HG02642 (cell line): Measurements from ENCODE around the gene ENTREP3.
"Not testable (repeated sequence)": the region's sequence is repeated elsewhere in the genome, so short reads cannot be mapped to it uniquely, and the experiment has no call there.

Experiments used
- ATAC-seq: cut with Tn5 transposase; IDR thresholded peaks from one replicate; pipeline ENCODE4 v1.9.1; 2021; ENCODE audit warnings: mild to moderate bottlenecking; ENCODE audit not compliant: unreplicated experiment, poor library complexity

The ENTREP3 gene

DNA sequence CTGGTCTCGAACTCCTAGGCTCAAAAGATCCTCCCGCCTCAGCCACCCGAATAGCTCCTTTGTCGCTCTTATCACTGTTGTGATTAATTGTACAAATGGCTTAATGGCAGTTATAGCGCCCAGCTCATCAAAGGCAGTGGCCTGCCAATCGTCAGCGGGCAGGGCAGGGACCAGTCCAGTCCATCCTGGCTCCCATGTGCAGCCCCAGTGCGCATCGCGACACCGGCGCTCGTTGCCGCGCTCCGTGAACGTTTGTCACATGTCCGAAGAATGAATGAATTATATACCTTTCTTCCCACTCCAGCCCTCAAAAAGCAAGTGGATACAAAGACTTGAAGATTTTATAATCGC lies 28.4 kb downstream of the ENTREP3 start:
- ATAC-seq, result no peak

DNA sequence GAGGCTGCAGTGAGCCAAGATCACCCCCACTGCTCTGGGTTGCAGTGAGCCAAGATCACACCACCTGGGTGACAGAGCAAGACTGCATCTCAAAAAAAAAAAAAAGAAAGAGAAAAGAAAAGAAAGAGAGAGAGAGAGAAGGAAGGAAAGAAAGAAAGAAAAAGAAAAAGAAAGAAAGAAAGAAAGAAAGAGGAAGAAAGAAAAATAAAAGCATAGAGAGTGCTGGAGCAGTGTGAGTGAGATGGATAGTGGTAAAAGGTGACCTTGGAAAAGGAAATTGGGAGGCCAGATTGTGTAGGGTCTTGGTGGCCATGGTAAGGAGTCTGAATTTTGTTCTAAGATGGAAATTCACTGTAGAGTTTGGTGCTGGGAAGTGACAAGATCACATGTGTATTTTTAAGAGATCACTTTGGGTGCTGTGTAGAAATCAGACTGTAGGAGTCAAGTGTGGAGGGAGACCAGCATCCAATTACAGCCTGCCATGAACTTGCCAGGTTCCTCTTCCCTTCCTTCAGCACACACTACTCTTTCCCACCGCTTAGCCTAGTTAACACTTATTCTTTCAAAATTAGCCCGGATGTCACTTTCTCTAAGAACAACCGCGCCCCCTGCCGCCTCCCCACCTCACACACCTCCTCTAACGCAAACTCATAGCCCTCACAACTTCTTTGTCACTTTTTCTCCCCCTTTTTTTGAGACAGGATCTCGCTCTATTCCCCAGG lies 28.9 kb downstream of the ENTREP3 start:
- no peak for ATAC-seq

DNA sequence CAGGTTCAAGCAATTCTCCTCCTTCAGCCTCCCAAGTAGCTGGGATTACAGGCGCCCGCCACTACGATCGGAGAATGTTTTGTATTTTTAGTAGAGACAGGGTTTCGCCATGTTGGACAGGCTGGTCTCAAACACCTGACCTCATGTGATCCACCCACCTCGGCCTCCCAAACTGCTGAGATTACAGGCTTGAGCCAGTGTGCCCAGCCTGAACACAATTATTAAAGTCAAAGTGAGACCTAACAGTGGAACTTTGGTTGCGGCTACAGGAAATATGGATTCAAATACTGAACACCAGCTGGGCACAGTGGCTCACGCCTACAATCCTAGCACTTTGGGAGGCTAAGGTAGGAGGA lies 29.9 kb downstream of the ENTREP3 start:
- ATAC-seq, result not testable (repeated sequence)

DNA sequence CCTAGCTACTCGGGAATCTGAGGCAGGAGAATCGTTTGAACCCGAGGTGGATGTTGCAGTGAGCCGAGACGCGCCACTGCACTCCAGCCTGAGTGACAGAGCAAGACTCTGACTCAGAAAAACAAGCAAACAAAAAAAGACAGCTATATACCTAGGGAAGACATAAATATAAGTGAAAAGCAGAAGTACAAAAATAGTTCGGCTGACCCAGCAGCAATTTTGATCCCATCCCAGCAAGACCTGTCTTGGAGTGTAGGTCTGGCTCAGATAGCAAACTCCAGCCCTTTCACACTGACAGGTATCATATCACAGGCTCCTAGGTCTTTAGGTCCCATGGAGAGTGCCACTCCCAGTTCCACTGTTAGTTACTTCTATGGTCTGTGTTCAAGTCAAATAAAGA lies 32.2 kb downstream of the ENTREP3 start:
- no peak for ATAC-seq

DNA sequence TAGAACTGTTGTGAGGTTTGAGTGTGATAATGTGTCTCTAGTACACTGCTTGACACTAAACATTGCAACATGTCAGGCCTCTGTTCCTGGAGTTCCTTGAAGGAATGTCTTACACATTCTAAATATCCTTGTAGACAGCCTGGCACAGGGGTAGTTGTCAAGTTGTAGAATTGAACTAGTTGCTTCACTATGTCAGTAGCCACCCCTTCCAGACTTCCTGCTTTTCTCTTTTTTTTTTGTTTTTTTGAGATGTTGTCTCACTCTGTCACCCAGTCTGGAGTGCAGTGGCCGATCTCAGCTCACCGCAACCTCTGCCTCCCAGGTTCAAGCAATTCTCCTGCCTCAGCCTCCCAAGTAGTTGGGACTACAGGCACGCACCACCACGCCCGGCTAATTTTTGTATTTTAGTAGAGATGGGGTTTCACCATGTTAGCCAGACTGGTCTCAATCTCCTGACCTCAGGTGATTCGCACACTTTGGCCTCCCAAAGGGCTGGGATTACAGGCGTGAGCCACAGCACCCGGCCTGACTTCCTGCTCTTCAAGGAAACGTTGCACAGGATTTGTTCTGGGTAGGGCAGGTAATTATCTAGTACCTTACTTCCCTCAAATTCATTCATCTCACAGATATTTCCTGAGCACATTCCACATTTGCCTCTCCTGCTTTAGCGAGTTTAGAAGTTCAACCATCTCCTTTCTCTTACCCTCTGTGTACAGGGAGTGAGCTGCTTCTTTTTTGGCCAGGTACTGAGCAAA lies 34.9 kb downstream of the ENTREP3 start:
- ATAC-seq, result not testable (repeated sequence)

DNA sequence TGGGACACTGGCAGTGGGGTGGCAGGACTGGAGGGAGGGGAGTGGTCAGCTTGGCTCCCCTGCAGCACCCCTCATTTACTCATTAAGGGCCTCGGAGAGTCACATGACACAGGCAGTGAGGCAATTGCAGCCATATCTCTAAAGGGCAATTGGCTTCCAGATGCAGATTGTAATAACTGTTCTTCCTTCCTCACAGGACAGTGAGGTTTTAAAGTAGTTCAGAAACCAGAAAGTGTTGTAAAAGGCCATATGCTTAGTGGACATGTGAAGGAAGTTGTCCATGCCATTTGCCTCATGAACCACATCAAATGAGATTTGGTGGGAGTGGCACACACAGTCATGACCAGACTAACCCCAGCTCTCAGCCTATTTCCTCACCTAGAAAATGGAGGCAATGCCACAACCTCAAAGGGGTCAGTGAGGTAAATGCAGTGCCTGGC lies 35.7 kb downstream of the ENTREP3 start:
- ATAC-seq, result no peak

DNA sequence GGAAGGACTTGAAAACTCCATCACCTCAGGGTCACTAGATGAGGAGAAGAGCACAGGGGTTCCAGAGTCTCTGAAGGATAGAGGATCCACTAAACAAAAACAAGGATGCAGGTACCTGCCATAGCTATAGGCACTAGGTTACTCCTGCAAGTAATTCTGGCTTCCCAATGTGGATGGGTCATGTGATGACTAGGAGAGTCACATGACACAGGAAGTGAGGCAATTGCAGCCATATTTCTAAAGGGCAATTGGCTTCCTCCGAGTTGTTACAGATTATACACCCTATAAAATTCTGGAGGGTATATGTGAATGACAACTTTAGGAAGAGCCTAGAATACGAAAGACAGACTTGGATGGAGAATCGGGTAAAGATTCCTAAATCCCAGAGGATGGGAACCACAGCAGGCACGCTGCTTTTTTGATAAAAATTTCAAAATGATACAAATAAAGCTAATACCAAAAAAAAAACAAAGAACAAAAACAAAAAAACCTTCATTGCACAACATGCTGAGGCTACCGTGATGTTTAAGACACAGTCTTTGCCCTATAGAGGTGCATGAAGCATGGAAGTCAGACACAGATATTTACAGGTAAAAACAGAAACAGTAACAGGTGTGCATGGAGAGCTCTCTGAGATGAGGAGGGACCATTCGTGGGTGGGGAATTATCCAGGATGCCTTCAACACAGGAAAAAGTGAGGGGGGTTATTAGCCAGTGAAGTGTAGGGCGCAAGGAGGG lies 36.3 kb downstream of the ENTREP3 start:
- no peak for ATAC-seq

DNA sequence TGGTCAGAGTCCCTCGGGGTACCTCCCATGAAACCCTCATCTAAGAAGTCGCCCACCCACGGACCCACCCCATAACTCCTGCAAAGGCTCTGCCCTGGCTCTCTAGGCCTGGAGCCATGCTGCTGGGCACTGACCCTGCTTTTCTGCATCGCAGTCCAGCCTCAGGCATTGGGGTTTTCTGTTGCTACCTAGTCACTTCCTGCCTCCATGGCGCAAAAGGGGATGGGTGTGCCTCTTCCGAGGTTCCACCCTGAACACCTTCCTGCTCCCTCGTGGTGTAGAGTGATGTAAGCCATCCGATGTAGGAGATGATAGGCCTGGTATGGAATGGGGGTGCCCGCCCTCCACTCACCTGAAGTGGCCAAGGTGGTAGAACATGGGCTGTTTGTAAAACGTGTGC lies 40.6 kb downstream of the ENTREP3 start:
- ATAC-seq, result not testable (repeated sequence)

DNA sequence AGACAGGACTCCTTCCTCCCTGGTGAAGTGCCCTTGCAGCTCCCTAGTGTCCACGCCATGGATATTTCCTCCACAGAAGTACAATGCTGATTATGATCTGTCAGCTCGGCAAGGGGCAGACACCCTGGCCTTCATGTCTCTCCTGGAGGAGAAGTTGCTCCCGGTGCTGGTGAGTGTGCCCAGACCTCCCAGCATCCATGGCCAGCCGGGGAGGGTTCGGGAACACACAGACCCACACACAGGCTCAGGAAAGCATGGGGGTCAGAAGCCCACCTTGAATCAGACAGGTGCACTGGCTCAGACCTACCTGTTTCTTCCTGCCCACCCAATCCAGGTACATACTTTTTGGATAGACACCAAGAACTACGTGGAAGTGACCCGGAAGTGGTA lies 43.2 kb downstream of the ENTREP3 start:
- ATAC-seq, result not testable (repeated sequence)

DNA sequence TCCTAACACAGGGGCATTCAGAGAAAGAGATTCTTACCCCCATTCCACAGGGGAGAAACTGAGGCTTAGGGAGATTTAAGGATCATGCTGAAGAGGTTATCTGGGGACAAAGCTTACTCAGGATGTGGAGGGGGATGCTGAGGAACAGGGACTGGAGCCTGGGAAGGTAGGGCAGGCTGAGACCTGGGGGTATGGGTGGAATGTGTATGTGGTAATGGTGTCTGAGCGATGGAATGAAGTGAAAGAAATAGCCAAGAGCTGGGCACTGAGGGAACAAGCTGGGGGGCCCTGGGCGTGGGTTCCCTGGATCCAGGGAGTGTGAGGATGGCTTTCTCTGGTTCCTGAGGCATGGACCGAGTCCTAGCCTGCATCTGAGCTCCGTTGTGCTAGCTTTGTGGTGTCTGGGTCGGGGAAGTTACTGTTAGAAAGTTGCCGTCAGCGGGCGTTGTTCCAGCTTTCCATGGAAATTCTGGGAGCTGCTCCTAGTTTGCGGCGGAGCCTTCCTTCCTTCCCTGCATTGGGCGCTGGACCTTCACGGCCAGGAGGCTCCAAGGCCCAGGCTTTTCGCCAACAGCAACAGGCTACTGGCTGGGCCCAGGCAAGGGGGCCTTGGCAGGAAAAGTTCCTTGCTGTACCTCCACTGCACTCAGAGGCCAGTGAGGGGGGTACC lies 43.8 kb downstream of the ENTREP3 start:
- ATAC-seq, result not testable (repeated sequence)

DNA sequence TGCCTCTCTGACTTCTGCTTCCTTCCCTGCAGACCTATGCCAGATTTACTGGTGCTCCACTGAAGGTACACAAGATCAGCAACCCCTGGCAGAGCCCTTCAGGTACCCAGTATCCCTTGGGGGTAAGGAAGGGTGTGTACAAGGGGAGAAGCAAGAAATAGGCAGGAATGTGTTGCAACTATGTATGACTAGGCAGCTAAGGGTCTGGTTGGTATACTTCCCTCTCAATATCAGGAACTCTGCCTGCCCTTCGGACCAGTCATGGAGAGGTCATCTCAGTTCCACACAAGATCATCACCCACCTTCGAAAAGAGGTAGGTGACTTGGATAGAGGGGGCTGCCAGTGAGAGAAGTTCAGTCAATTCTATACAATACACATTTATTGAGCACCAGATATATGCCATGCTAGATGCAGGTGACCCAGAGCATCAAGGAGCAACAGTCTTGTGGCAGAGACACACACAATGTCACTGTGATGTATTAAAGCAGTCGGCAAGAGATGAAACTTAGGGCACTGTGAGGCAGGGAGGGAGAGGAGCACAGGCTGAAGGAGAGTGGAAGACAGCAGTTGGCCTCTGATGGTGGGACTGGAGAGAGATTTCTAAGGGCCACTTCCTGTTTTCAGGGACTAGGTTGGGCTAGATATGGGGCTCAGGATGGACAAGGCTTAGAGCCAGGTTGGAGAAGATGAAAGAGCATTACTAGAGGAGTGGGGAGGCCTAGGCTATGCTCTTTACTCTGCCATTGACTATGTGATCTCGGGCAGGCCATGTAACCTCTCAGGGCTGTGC lies 44.8 kb downstream of the ENTREP3 start:
- ATAC-seq, result no peak

DNA sequence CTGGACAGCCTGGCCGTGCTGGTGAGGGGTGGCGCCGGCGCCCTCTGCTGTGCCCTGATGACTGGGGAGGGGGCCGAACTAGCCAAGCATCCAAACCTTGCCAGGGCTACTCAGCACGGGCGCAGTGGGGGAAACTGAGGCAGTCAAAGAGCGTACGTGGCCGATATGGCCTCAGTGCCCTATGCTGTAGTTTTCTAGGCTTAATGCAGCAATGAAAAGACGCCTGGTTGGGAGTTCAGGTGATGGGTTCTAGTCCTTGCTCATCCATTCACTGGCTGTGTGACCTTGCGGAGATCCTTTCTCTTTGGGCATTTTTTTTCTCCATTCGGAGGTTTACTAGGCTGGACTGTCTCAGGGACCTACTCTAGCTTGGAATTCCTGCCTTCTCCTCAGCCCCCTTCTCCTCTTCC lies 46.0 kb downstream of the ENTREP3 start:
- no peak for ATAC-seq

DNA sequence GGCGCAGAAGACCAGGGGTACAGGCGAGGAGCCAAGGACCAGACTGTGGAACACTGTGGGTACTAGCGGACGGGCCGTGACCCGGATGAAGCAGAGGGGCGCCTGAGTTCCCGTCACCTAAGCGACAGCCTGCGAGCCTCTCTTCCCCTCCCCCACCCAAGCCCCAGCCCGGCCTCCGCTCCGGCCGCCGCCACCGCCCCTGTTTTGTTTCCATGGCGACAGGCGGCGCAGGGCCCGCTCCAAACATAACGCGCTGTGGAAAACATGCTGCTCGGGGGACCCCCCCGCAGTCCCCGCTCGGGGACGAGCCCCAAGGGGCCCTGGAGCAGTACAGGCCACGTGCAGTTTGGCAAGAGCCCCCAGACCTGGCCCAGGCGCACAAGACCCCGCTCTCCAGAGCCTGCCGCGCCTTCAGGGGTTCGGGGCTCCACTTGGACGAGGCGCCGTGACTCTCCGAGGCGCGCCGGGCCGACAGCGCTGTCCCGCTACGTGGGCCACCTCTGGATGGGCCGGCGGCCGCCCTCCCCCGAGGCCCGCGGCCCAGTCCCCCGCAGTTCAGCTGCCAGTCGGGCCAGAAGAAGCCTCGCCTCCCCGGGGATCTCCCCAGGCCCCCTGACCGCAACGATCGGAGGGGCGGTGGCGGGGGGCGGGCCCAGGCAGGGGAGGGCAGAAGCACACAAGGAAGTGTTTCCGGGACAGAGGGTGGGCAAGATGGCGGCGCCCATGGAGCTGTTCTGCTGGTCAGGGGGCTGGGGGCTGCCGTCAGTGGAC lies 46.6 kb downstream of the ENTREP3 start, which contains the start of gene MTX1:
Gene MTX1, plus strand, starts transcription at position 155 of the 771 bp plus-strand sequence. Its CDS starts 110 bp downstream, at position 265.
- ATAC-seq, result peak; percentile 76

DNA sequence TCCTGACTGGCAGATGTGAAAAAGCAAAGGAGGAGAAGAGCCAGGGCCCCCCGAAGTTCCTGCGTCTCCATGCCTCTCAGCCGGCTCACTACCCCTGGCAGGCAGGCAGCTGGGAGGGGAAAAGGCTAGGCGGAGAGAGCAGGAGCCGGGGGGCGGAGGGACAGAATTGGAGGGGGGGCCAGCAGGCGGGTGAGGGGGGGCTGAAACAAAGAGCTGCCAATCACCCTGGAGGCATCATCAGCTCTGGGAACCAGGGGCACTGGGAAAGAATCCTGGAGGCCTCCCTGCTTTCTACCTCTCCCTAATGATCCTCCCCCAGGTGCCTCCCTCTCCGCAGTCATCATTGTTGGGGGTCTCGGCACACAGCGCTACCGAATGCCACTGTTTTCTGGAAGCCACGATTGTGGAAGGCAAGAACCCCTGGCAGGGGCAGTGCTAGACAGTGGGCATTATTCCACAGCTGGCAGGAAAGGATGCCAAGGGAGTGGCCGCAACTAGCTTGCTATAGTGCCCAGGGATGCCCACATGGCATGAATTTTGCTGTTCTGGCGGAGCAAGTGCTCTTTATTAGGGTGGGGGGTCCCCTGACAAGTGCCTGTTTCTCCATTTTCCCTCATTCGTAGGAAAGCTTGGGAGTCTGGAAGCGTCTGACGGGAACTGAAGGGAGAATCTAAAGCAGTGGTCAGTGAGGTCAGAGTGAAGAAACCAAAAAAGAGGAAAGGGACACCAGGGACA lies 47.3 kb downstream of the ENTREP3 start, which contains the start of gene THBS3:
Gene THBS3, minus strand, starts transcription at position 92 of the 735 bp plus-strand sequence. Its CDS starts 21 bp downstream, at position 71.
- ATAC-seq, result no peak

DNA sequence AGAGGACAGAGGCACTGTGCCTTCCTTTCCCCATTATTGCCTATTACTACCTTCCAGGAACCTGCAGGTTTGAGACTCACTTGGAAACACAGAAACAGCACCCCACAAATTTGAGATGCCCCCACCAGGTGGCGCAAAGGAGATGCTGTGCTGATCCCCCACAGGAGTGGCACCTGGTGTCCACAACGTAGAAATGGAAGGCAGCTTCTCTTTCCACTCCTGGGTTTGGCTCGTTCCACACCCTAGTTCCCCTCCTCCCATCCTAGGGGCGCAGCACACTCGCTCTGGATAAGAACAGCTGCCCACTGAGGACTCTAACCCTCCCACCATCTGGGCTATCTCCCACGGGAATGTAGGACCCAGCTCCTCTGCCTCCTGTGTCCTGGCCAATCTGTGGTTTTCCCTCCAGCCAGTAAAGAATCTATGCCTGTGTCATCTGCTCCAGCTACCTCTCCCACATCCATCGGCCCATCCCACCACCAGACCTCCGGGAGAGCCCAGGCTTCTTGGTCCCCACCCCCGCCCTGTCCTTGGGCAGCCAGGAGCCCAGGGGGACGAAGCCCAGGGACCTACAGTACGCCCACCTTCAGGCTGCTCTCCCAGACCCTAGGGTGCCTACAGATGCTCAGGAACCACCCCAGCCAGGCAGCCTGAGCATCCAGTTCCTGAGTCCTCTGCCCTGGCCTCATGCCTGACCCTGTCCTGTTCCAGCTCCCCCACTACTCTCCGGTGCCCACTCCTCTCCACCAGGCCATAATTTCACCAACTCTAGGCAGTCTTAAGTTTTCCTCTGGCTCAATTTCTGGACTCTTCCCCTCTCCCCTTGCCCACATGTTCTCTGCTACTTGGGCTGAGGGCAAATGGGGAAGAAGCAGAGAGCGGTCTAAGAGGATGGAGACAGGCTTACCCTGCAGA lies 48.1 kb downstream of the ENTREP3 start:
- no peak for ATAC-seq

DNA sequence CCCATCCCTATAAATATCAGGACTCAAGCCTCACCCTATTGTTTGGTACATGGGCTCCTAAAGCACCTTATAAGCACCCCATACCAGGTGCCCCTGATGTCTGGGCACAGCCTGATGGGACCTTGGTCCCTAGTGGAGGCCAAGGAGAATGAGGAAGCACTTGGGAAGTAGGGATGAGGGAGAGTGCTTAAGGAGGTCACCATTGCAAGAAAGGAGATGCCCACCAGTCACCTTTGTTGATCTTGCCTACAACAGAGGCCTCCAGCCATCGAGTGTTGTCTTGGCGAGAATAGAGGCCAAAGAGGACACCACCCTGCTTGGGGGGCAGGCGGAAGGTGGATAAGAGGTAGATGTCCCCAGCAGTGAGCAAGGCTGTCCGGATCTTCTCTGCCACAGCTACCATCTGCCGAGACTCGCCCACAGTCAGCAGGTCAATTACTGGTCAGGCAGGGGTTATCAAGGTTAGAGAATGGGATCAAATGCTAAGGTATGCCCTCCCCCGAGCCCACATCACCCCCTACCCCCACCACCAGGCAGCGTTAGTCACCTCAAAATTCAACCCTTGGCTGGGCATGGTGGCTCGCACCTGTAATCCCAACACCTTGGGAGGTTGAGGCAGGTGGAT lies 49.2 kb downstream of the ENTREP3 start:
- ATAC-seq, result no peak

DNA sequence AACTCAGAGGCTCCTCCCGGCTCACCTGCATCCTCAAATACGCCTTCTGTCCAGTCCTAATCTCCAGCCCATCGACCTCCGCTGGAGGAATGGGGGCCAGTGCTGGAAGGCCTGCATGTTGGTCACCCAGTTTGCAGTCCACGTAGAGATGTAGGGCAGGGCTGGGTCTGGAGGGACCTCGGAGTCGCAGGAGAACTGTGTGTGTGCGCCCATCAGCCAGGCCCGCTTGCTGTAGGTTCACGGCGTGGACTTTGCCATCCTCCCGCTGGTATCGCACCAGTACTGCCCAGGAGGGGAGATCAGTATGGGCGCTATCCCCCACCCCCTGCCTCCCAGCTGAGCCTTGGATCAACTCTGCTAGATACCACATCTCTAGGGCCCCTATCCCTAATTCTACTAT lies 50.2 kb downstream of the ENTREP3 start:
- ATAC-seq, result no peak
